ENCODE measurements around the gene ACAN.

DNA sequence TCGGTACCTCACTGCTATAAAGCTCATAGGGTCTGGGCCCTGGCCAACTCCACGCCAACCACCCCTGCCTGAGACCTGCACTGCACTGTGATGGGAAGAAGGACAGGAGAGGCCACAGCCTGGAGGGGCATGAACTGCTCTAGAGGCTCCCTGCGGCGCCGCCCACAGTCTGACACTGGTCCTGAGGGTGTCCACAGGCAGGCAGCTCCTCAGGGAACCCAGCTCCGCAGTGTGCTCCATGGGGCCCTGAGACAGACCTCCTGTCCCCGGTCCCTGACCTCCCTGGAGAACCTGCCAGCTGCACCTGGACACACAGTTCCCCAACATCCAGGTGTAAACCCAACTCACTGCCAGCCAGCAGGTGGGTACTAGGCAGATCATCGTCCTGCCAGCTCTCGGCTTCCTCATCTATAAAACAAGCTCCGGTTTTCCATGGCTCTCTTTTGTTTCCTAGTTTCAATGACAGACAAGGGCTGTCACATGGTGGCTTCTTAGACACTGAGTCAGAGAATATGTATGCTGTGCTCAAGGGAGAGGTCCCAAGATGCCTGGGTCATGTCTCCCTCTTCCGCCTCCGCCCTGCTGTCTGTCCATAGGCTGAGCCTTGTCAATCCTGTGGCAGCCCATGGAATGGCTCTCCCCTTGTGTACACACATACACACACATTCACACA is 97.2 kb downstream of the ACAN start:
- TF ChIP-seq, protein P1, sequence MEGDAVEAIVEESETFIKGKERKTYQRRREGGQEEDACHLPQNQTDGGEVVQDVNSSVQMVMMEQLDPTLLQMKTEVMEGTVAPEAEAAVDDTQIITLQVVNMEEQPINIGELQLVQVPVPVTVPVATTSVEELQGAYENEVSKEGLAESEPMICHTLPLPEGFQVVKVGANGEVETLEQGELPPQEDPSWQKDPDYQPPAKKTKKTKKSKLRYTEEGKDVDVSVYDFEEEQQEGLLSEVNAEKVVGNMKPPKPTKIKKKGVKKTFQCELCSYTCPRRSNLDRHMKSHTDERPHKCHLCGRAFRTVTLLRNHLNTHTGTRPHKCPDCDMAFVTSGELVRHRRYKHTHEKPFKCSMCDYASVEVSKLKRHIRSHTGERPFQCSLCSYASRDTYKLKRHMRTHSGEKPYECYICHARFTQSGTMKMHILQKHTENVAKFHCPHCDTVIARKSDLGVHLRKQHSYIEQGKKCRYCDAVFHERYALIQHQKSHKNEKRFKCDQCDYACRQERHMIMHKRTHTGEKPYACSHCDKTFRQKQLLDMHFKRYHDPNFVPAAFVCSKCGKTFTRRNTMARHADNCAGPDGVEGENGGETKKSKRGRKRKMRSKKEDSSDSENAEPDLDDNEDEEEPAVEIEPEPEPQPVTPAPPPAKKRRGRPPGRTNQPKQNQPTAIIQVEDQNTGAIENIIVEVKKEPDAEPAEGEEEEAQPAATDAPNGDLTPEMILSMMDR (IDR thresholded peaks at IDR 0.05; ENCODE audit: insufficient read depth, low read length), result no peak
- TF ChIP-seq, protein P2, sequence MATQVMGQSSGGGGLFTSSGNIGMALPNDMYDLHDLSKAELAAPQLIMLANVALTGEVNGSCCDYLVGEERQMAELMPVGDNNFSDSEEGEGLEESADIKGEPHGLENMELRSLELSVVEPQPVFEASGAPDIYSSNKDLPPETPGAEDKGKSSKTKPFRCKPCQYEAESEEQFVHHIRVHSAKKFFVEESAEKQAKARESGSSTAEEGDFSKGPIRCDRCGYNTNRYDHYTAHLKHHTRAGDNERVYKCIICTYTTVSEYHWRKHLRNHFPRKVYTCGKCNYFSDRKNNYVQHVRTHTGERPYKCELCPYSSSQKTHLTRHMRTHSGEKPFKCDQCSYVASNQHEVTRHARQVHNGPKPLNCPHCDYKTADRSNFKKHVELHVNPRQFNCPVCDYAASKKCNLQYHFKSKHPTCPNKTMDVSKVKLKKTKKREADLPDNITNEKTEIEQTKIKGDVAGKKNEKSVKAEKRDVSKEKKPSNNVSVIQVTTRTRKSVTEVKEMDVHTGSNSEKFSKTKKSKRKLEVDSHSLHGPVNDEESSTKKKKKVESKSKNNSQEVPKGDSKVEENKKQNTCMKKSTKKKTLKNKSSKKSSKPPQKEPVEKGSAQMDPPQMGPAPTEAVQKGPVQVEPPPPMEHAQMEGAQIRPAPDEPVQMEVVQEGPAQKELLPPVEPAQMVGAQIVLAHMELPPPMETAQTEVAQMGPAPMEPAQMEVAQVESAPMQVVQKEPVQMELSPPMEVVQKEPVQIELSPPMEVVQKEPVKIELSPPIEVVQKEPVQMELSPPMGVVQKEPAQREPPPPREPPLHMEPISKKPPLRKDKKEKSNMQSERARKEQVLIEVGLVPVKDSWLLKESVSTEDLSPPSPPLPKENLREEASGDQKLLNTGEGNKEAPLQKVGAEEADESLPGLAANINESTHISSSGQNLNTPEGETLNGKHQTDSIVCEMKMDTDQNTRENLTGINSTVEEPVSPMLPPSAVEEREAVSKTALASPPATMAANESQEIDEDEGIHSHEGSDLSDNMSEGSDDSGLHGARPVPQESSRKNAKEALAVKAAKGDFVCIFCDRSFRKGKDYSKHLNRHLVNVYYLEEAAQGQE (IDR thresholded peaks at IDR 0.05; ENCODE audit: insufficient replicate concordance, low read depth), result no peak
- TF ChIP-seq POLR2AphosphoS5 (IDR thresholded peaks at IDR 0.05; ENCODE audit: low read depth), result no peak
- TF ChIP-seq GABPA (IDR thresholded peaks at IDR 0.05; ENCODE audit: low read depth), result no peak
